RWPE2 (cell line): ENCODE measurements around the gene SDCCAG8.

Experiments
- ATAC-seq: fragments of 200-7000 bp; cut with Tn5 transposase; 3 replicates; pipeline ENCODE4 v1.9.1; 2021; ENCODE audit warnings: low read depth
- DNase-seq: peaks from one replicate; pipeline ENCODE4 v3.0.0-alpha.2; 2020; ENCODE audit warnings: low spot score
- H3K27ac ChIP-seq: fragments of 450-650 bp; 2 replicates; pipeline ENCODE4 v1.5.1; 2017; ENCODE audit warnings: mild to moderate bottlenecking; ENCODE audit not compliant: poor library complexity, severe bottlenecking
- H3K27me3 ChIP-seq: fragments of 250-450 bp; sonication (Bioruptor Pico); 2 replicates; pipeline ENCODE4 v1.5.1; 2021; ENCODE audit warnings: mild to moderate bottlenecking, moderate library complexity; ENCODE audit not compliant: insufficient read depth, poor library complexity, severe bottlenecking
- H3K36me3 ChIP-seq: fragments of 250-450 bp; sonication (Bioruptor Pico); 2 replicates; pipeline ENCODE4 v1.5.1; 2020; ENCODE audit warnings: low read depth, mild to moderate bottlenecking, moderate library complexity
- H3K4me1 ChIP-seq: fragments of 250-450 bp; sonication (Bioruptor Pico); 2 replicates; pipeline ENCODE4 v1.5.1; 2021; ENCODE audit warnings: mild to moderate bottlenecking, moderate library complexity; ENCODE audit not compliant: insufficient read depth, poor library complexity, severe bottlenecking
- H3K4me3 ChIP-seq: fragments of 250-450 bp; sonication (Bioruptor Pico); 2 replicates; pipeline ENCODE4 v1.5.1; 2021; ENCODE audit warnings: mild to moderate bottlenecking, moderate library complexity; ENCODE audit not compliant: severe bottlenecking
- H3K9me3 ChIP-seq: fragments of 250-450 bp; sonication (Bioruptor Pico); 2 replicates; pipeline ENCODE4 v1.5.1; 2021; ENCODE audit warnings: mild to moderate bottlenecking, moderate library complexity; ENCODE audit not compliant: severe bottlenecking
- TF ChIP-seq, protein P1 (sequence below): fragments of 450-650 bp; IDR thresholded peaks from one replicate; pipeline ENCODE4 v1.5.1; 2017; ENCODE audit warnings: mild to moderate bottlenecking, moderate library complexity; ENCODE audit not compliant: poor library complexity, severe bottlenecking

Gene SDCCAG8

DNA sequence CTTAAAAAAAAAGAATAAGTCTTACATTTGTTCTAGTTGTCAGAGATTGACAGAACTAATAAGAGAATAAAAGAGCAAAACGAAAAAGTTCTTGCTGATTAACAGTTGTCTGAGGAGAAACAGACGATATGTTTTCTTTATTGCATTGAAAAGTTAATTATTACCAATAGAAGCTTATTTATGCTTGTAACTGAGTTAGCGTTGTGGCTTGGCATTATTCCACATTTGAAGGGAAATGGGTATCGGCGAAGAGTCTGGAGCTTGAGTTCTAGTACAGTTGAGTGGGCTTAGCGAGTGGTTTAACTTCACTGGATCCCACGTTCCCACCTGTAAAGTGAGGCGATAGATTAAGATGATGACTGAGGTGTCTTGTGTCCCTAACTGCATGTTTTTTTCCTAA, 109.0 kb downstream of the SDCCAG8 start:
- Histone ChIP-seq H3K9me3 (no peaks in the 10 kb centered on the region), H3K36me3 (no peaks in the 10 kb centered on the region), H3K27me3 (no peaks in the 10 kb centered on the region), H3K4me1 (no peaks in the 10 kb centered on the region), H3K4me3 (no peak overlapping the region), H3K27ac (no peak overlapping the region)
- ATAC-seq = no peak
- no peak for DNase-seq
- TF ChIP-seq, protein P1, sequence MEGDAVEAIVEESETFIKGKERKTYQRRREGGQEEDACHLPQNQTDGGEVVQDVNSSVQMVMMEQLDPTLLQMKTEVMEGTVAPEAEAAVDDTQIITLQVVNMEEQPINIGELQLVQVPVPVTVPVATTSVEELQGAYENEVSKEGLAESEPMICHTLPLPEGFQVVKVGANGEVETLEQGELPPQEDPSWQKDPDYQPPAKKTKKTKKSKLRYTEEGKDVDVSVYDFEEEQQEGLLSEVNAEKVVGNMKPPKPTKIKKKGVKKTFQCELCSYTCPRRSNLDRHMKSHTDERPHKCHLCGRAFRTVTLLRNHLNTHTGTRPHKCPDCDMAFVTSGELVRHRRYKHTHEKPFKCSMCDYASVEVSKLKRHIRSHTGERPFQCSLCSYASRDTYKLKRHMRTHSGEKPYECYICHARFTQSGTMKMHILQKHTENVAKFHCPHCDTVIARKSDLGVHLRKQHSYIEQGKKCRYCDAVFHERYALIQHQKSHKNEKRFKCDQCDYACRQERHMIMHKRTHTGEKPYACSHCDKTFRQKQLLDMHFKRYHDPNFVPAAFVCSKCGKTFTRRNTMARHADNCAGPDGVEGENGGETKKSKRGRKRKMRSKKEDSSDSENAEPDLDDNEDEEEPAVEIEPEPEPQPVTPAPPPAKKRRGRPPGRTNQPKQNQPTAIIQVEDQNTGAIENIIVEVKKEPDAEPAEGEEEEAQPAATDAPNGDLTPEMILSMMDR = no peak

DNA sequence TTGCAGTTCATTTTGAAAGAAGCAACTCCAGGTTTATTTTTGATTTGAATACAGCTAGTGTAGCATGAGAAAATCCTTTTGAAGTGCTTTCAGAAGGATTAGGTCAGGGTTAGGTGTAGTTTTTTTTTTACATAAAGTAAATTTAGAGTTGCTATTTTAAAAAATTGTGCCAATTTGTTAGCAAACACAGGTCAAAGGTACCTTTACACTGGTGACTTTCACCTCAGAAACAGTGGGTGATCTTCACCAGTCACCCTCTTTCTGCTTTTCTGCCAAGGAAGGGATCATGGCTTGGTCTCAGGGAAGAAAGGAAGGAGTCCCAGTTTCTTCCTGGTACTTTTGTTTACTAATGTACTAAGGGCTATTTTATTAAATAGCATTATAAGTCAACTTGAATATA, 111.5 kb downstream of the SDCCAG8 start:
- TF ChIP-seq, protein P1 = no peak
- Histone ChIP-seq H3K36me3 (no peaks in the 10 kb centered on the region), H3K27me3 (no peaks in the 10 kb centered on the region), H3K27ac (no peak overlapping the region), H3K4me1 (no peaks in the 10 kb centered on the region), H3K4me3 (no peak overlapping the region), H3K9me3 (no peaks in the 10 kb centered on the region)
- DNase-seq = no peak
- no peak for ATAC-seq

DNA sequence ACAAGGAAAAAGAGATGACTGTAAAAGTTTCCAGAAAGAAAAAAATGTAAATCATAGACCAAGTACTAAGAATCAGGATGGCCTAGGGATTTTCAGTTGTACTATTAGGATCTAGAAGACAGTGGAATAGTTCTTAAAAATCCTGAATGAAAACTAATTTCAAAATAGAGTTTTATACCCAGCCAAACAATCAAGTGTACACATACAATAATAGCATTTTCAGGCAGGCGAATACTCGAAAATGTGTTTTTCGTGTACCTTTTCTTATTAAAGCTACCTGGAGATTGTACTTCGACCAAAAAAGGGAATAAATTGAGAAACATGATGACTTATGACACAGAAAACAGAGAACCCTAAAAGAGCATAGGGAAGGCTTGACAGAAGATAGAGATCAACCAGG, 118.6 kb downstream of the SDCCAG8 start:
- Histone ChIP-seq H3K27ac (no peak overlapping the region), H3K9me3 (no peaks in the 10 kb centered on the region), H3K27me3 (no peaks in the 10 kb centered on the region), H3K4me1 (no peaks in the 10 kb centered on the region), H3K4me3 (no peak overlapping the region), H3K36me3 (peaks cover 4% of the 10 kb centered on the region; the same call in 1 of the 2 replicates)
- no peak for ATAC-seq
- no peak for DNase-seq
- TF ChIP-seq, protein P1 = no peak

DNA sequence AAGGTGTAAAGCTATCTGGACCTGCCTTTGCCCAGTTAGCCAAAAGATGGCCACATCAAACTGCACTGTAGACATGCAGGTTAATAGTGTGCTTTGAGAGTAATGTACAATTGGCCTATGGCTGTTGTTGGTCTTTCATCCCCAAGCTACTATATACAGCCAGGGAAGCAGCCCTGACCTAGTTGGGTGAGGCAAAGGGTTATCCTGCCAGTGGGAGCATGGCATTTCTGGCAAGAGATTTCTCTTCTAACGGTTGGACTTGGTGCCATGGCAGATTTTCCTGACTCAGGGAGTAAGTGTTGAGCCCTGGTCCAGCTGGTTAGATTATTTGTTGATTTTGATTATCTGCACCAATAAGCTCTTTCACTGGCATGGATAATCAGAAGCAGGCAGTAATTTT, 119.8 kb downstream of the SDCCAG8 start:
- no peaks in the 10 kb centered on the region for H3K9me3 ChIP-seq
- TF ChIP-seq, protein P1 = no peak

DNA sequence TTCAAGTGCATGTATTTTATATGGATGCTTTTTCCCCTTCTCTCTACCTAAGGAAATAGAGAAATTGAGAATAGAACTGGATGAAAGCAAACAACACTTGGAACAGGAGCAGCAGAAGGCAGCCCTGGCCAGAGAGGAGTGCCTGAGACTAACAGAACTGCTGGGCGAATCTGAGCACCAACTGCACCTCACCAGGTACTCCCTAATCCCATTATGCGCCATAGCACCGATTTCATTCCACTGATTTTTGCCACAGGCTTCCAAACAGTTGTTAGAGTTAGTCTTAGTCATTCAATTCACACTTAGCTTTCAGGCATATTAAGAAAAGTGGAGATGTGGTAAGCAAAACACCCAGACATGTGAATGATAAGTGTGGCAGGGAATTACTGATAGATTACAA, 122.8 kb downstream of the SDCCAG8 start:
- DNase-seq (no peak), ATAC-seq (no peak)
- Histone ChIP-seq H3K4me1 (no peaks in the 10 kb centered on the region), H3K9me3 (no peaks in the 10 kb centered on the region), H3K27ac (no peak overlapping the region), H3K27me3 (no peaks in the 10 kb centered on the region), H3K4me3 (no peak overlapping the region), H3K36me3 (peaks cover 7% of the 10 kb centered on the region; the same call in 1 of the 2 replicates)
- TF ChIP-seq, protein P1 = no peak

More for the DNA sequence above, 119.8 kb downstream of the SDCCAG8 start:
- H3K27me3 ChIP-seq = no peaks in the 10 kb centered on the region
- peaks cover 7% of the 10 kb centered on the region; the same call in 1 of the 2 replicates for H3K36me3 ChIP-seq
- no peak overlapping the region for H3K4me3 ChIP-seq
- ATAC-seq = no peak
- no peak overlapping the region for H3K27ac ChIP-seq
- no peak for DNase-seq
- no peaks in the 10 kb centered on the region for H3K4me1 ChIP-seq
